GM18907 (cell line): ENCODE measurements around the gene LRPAP1.
"Not testable (repeated sequence)": the region's sequence is repeated elsewhere in the genome, so short reads cannot be mapped to it uniquely, and the experiment has no call there.

Experiments
- ATAC-seq: cut with Tn5 transposase; IDR thresholded peaks from one replicate; pipeline ENCODE4 v1.9.1; 2021; ENCODE audit warnings: mild to moderate bottlenecking, moderate library complexity; ENCODE audit not compliant: unreplicated experiment

Gene LRPAP1

GRCh38 chr4:3563403-3563802 is 31.2 kb upstream of the LRPAP1 start:
- ATAC-seq: no peak

- not testable (repeated sequence) for ATAC-seq
Measured at GRCh38 chr4:3562127-3562526, 29.9 kb upstream of the LRPAP1 start.

DNA sequence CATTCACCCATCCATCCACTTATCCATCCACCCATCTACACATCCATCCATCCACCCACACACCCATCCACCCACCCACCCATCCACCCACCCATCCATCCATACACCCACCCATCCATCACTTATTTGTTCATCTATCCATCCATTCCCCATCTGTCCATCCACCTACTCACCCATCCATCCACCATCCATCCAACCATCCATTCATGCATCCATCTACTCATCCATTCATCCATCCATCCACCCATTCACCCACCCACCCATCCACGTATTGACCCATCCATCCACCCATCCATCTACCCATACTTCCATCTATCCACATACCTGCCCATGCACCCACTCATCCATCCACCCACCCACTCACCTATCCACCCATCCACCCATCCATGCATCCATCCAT is 28.2 kb upstream of the LRPAP1 start:
- not testable (repeated sequence) for ATAC-seq

GRCh38 chr4:3559381-3560290 is 27.4 kb upstream of the LRPAP1 start:
- ATAC-seq: not testable (repeated sequence)

DNA sequence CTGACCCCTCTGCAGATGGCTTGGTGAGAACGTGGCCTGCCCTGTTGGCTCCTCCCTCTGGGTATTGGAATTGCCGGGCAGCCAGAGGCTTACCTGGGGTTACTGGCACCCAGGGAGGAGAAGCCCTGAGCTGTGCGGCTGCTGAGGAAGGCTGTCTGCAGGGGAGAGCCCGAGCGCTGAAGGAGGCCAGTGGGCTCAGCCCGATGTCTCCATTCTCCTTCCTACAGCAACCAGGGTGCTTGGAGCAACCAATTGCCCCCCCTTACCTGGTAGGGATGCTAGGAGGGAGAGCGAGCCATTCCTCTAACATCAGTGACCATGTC is 26.3 kb upstream of the LRPAP1 start:
- ATAC-seq: not testable (repeated sequence)

DNA sequence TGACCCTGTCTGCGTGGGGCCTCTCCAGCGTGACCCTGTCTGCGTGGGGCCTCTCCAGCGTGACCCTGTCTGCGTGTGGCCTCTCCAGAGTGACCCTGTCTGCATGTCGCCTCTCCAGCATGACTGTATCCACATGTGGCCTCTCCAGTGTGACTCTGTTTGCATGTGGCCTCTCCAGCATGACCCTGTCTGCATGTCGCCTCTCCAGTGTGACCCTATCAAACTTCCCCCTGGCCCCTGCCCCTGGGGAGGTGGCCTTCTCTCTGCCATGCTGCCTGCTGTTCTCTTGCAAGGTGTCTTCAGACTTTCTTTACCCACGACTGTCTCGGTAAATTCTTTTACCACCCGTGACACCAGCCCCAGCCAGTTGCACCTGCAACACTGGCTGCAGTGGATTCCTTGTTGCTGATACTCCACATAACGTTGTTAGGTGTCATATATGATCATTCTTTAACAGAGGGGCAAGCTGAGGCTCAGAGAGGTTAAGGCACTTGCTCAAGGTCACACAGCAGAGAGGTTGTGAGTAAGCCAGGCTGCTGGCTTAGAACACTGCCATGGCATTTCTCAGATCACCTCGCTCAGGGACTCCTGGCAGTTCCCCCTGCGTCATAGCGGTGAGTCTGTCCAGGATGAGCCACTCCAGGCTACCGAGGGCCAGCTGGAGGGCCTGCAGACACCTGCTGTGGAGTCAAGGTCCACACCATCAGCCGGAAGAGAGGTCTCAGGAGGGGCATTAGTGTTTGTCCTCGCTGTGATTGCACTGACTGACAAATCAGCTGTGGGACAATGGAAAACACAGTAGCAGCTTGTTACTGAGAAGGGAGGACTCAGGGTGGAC is 25.7 kb upstream of the LRPAP1 start:
- ATAC-seq: not testable (repeated sequence)

DNA sequence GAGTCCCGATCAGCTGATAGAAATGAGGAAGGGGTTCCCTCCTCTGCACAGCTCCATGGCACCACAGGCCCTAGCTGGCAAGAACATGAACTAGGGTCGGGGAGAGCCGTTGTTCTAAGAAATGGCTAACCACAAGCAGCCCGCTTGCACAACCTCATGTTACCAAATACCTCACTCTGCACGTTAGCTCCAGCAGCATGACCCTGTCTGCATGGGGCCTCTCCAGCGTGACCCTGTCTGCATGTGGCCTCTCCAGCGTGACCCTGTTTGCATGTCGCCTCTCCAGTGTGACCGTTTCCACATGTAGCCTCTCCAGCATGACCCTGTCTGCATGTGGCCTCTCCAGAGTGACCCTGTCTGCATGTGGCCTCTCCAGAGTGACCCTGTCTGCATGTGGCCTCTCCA is 24.9 kb upstream of the LRPAP1 start:
- not testable (repeated sequence) for ATAC-seq

DNA sequence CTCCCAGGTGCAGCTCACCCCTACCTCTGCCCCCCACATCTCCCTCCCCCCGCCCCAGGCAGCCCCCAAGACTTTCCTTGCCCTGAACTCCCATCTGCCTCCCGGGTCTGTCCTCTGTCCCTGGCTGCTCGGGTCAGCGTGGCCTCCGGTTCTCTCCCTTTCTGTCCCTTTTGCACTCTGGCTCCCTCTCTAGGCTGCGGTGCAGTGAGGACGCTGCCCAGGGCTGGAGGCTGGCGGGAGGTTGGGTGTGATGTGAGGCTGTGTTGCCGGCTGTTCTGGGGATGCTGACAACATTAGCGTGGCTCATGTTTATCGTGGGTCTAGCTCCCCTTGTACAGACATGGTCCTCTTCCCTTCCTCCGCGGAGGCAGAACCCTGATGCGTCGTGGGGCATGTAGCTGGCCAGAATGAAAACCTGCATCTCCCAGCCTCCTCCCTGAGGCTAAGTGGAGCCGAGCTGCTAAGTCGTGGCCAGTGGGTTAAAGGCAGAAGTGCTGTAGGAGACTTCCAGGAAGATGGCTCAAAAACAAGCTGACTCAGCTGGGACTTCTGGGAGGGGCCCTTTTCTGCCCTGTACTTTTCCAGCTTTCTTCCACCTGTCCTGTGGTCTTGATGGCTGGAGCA is 24.1 kb upstream of the LRPAP1 start:
- ATAC-seq: not testable (repeated sequence)

DNA sequence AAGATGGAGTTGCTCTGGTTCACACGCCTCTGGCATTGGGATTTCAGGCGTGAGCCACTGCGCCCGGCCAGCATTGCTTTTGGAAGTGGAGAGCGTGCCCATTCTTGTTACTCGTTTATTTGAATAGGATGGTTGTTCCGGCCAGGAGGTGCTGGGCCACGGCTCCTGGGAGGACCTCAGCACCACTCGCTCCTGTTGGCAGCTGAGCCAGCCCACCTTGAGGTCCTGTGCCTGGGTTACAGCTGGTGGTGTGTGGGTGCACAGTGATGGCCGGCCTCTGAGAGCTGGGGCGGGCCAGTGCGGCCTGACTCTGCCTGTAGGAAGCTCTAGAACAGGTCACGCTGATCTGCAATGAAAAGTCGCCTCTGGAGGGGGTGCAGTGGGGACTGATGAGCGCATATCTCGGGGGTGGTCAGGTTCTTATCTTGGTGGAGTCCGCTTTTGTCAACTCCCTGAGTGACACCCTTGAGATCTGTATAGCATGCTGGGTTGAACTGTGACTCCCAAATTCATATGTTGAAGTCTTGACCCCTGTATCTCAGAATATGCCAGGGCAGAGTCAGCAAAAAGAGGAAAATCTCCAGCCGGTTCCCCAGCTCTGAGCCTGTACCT is 23.3 kb upstream of the LRPAP1 start:
- not testable (repeated sequence) for ATAC-seq

- ATAC-seq: not testable (repeated sequence)
Measured at GRCh38 chr4:3551366-3551765, 19.1 kb upstream of the LRPAP1 start.

- ATAC-seq: not testable (repeated sequence)
Measured at GRCh38 chr4:3550792-3551325, 18.6 kb upstream of the LRPAP1 start.

- not testable (repeated sequence) for ATAC-seq
Measured at GRCh38 chr4:3550041-3550440, 17.8 kb upstream of the LRPAP1 start.

- not testable (repeated sequence) for ATAC-seq
Measured at GRCh38 chr4:3549694-3550001, 17.4 kb upstream of the LRPAP1 start.

DNA sequence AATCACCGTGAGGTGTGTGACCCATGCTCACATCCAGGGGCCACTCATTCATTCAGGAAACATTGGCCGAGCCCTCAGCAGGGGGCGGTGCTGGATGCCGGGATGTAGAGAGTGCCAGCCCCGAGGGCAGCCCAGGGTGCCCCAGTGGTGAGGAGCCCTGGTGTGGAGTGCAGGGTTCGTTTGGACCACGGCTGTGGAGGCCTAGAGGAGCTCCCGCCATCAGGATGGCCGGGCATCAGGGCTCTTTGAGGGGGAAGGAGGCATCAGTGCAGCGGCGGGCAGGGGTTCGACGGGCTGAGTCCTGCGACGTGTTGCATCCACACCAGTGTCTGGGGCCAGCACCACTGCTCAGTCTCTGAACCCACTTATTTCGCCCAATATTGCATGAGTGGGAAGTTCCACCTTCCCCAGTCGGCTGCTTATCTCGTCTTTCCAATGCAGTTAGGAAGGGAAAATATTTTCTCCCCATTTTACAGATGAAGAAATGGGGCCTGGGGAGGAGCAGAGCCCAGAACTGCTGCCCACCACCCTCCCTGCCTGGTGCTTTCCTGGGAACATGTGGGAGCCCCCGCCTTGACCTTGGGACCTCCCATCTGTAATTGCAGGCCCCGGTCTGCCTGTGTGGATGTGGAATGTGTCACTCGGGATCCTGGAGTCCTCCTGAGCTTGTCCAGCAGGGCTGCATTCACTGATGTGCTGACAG is 16.9 kb upstream of the LRPAP1 start:
- ATAC-seq: not testable (repeated sequence)

DNA sequence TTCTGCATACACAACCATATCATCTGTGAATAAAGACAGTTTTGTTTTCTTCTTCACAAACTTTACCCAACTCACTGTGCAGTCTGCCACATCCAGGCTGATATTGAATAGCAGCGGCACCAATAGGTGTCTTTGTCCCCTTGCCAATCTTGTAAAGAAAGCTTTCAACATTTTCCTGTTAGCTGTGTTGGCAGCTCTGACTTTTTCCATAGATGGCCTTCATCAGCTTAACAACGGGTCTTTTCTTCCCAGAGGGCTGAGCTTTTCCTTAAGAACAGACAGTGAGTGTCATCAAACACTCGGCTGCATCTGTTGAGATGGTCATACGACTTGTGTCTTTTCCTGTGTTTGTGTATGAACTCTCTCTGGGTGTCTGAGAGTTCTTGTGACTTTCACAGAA is 14.5 kb upstream of the LRPAP1 start:
- ATAC-seq: not testable (repeated sequence)

DNA sequence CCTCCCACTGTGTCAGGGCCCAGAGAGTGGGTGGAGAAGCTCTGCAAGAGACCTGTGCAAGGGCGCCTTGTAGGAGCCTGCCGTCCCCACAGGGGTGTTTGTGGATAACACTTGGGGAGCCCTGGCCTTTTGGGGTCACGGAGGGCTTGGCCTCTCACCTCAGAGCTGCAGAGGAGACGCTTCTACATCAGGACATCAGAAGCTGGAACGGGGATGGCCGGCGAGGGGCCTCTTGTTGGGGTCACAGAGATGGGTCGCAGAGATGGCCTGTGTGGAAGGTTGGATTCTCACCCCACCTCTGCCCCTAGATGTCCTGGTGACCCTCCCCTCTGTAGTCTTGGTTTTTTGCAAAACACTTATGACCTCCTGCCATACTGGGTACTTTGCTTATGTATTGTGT is 13.1 kb upstream of the LRPAP1 start:
- ATAC-seq: not testable (repeated sequence)

DNA sequence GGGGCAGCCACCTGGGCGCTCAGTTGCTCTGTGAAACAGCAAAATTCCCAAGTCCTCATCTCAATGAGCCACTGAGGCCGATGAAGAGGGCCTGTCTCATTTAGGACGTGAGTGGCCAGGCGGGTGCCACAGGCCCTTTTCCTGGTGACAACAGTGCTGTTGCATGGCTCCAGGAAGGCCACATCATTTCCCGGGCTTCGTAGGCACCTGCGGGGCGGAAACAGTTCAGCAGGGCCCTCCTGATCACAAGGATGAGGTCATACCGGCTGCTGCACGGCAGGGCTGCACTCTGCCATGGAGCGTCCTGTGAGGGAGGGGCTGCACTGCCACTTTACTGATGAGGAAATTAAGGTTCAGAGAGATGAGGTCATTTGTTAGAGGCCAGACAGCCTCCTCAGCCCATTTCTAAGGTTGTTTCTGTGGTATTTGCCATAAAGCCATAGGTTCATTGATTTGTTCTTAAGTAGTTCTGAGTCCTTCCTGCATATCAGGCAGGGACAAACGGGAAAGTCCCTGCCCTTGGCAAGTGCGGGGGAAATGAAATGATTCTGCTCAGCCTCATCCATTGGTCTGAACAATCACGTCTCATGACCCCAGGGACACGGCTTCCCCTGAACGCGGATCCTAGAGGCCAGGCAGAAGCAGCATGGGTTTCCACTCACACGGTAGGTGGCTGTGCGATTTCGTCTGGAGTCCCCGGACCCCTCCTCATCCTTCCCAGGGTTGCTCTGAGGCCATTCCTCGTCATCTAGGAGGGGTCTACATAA is 12.2 kb upstream of the LRPAP1 start:
- ATAC-seq: not testable (repeated sequence)

GRCh38 chr4:3543415-3543814 is 11.2 kb upstream of the LRPAP1 start:
- not testable (repeated sequence) for ATAC-seq

DNA sequence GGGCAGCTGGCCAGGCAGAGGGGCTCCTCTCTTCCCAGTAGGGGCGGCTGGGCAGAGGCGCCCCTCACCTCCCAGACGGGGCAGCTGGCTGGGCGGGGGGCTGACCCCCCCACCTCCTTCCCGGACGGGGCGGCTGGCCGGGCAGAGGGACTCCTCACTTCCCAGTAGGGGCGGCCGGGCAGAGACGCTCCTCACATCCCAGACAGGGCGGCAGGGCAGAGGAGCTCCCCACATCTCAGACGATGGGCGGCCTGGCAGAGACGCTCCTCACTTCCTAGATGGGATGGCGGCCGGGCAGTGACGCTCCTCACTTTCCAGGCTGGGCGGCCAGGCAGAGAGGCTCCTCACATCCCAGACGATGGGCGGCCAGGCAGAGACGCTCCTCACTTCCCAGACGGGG is 6.7 kb upstream of the LRPAP1 start:
- ATAC-seq: not testable (repeated sequence)
